ENCODE data around the gene CRCP.

The CRCP gene

GRCh38 chr7:66202441-66202840, 87.8 kb downstream of the CRCP start:
- Histone ChIP-seq H3K27me3 (ENCODE audit: control insufficient read depth, insufficient read depth, low read length) (peaks cover 7% of the 10 kb centered on the region), H3K4me1 (ENCODE audit: control insufficient read depth, insufficient read depth, low read length) (peaks cover 21% of the 10 kb centered on the region), H3K9me3 (replicated peaks; ENCODE audit: low read length) (no peaks in the 10 kb centered on the region), H3K36me3 (ENCODE audit: insufficient read depth, low read length) (no peaks in the 10 kb centered on the region), H3K9ac (ENCODE audit: low read depth, low read length) (no peak overlapping the region), H3K4me2 (ENCODE audit: low read length) (no peak overlapping the region), H3K4me3 (ENCODE audit: low read length) (no peak overlapping the region)
